Suppressor macrophage treated with lipopolysaccharide for 4 hours (primary cell): ENCODE data around the gene EPAS1.

ENCODE experiments used
- DNase-seq: peaks from one replicate; pipeline ENCODE4 v3.0.0-alpha.2; 2020

Gene EPAS1

GRCh38 chr2:46413631-46414030 is 116.4 kb downstream of the EPAS1 start:
- DNase-seq, result no peak

DNA sequence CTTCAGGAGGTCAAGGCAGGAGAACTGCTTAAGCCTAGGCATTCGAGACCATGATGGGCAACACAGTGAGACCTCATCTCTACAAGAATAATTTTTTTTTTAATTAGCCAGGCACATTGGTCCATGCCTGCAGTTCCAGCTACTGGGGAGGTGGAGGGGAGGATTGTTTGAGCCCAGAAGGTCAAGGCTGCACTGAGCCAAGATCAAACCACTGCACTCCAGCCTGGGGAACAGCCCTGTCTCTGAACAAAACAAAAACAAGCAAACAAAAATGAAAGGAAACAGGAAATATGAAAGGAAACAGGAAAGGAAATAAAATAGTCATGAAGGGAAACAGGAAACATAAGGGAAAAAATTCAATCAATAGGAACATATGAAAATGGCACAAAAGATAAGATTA is 117.5 kb downstream of the EPAS1 start:
- no peak for DNase-seq

DNA sequence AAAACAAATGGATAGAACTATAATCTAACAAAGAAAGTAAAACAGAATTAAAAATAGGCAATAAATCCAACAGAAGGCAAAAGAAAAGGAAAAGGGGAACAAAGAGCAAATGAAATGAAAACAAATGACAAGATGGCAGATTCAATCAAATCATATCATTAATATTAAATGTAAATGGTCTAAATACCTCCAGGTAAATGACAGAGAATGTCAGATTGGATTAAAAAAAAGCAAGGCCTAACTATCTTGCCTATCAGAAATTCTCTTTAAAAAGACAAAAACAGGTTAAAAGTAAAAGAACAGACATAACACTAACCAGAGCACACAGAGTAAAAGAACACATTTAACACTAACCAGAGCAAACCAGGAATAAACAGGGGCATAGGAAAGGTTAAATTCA is 119.1 kb downstream of the EPAS1 start:
- no peak for DNase-seq

GRCh38 chr2:46416739-46417403 is 119.7 kb downstream of the EPAS1 start:
- DNase-seq, result no peak

DNA sequence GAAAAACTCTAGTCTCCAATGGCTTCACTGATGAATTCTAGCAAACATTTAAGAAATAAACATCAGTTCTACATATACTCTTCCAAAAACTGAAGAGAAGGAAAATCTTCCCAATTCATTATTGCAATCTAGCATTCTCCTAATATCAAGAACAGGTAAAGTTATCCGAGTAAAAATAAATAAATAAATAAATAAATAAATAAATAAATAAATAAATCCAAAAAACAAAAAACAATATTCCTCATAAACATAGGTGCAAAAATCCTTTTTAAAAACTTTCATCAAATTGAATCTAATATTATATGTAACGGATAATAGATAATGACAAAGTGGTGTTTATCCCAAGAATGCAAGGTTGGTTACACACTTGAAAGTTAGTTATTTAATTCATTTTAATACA is 123.7 kb downstream of the EPAS1 start:
- DNase-seq, result no peak

DNA sequence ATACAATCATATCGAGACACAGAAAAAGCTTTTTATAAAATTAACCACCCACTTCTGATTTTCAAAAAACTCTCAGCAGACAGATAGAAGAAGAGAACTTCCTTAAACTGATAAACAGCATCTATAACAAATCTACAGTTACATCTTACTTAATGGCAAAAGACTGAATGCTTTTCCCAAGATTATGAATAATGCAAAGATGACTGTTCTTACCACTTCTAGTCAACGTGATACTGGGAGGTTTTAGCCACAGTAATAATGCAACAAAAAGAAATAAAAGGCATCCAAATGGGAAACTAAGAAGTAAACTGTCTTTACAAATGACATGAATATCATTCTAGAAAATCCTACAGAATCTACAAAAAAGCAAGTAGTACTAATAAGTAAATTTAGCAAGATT is 124.2 kb downstream of the EPAS1 start:
- DNase-seq, result no peak

GRCh38 chr2:46422717-46423394 is 125.6 kb downstream of the EPAS1 start:
- DNase-seq, result no peak

DNA sequence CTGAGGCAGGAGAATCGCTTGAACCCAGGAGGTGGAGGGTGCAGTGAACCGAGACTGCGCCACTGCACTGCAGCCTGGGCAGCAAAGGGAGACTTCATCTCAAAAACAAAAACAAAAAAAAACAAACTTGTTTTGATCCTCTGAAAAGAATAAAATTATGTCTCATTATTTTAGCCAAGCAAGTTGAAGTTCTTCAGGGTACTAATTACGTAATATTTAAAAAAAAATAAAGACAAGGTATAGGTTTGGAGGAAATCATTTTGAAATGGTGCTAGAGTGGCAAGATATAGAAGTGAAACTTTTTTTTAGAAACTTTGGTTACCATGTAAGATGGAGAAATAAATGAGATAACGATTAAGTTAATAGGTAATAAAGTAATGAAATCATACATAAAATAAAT is 127.7 kb downstream of the EPAS1 start:
- DNase-seq, result no peak

GRCh38 chr2:46428911-46429436 is 131.8 kb downstream of the EPAS1 start:
- no peak for DNase-seq

GRCh38 chr2:46430413-46430812 is 133.2 kb downstream of the EPAS1 start:
- DNase-seq, result no peak

- no peak for DNase-seq
These were observed 133.8 kb downstream of the EPAS1 start for GRCh38 chr2:46430992-46431391.

DNA sequence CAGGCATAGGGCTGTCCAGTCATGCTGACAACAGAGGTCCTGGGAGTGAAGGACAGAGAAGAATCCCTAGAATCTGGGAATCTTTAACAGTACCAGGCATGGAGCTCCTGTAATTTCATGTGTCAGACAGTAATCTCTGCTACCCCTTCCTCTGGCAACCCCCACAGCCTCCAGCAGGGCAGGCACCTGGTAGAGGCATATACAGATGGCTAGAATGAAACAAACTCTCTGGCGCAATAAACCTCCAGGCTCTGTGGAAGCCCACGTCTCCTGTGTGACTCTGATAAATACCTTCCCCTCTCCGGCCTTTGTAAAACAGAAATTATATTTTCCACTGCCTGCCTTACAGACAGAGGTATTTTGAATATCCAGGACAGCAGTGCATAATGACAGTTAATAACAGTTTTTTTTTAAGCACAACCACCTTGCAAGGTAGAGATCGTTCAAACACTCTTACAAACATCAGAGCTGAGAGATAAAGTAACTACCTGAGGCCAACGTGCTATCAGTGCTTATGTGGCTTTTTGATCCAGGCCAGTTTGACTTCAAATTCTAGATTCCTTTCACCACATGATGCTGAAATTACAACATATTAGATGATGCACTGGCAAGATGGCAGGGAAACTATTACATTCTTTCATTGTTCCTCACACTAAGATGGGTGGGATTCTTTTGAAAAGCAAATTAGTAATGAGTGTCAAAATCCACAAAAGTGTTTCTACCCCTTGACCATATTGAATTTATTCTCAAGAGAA is 134.5 kb downstream of the EPAS1 start:
- no peak for DNase-seq

GRCh38 chr2:46434851-46435273 is 137.7 kb downstream of the EPAS1 start:
- no peak for DNase-seq

GRCh38 chr2:46435353-46435752 is 138.1 kb downstream of the EPAS1 start:
- no peak for DNase-seq

DNA sequence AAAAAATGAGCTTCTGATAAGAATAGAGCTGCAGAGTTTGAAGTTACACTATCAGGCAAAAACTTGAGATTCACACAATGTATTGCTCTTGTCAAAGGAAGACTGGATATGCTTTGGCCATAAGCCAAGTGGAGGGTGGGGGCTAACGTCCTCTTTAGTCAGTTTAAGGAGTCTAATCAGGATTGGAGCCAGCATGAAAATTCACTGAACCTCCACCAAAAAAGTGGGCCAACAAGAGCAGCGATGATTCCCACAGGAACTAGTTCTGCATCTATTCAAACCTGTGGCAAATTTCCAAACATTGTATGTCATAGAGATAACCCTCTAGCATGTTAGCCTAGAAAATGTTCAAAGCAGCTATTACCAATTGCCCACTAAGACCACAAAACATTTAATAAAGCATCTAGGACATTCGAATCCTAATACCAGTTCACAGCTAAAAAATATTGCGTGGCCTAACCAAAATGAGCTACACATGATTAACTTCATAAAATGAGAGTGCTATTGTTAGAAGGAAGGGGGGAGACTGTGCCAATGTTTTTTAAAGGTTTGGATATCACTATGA is 138.7 kb downstream of the EPAS1 start:
- no peak for DNase-seq
